ENCODE results near the gene PHF13.

DNA sequence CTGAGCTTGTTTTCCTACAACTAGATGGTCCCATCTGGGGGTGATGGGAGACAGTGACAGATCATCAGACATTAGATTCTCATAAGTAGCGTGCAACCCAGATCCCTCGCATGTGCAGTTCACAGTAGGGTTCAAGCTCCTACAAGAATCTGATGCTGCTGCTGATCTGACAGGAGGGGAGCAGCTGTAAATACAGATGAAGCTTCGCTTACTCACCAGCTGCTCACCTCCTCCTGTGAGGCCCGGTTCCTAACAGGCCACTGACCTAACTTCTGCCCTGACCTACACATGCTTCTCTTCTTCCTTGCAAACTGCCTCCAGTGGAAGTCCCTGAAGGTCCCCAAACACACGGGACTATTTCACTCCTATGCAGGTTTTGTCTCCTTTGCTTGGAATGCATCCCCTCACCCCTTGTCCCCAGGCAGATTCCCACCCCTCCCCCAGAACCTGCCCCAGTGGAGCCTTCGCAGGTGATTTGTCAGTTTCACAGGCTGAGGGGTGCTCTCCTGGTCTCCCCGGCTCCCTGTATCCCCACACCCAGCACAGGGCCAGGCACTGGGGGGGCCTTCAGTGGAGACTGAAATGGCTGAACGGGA is 39.4 kb upstream of the PHF13 start:
- TF ChIP-seq CTCF (IDR thresholded peaks at IDR 0.05) (no peak), POLR2AphosphoS5 (IDR thresholded peaks at IDR 0.05) (no peak), POLR2A (IDR thresholded peaks at IDR 0.05) (no peak)
